Keratinocyte (primary cell): ENCODE data around the gene FZD1. TPM values are rescaled to one million over a fixed set of nuclear protein-coding genes. Genes with fewer than 3 reads are reported as not detected.

Experiments
- DNase-seq: peaks from one replicate; pipeline ENCODE4 v3.0.0-alpha.2; 2011; ENCODE audit warnings: low read depth, missing footprints, low spot score
- FAIRE-seq: peaks from 2 replicates; lab custom pipeline; 2011; peaks lifted over from hg19 to GRCh38; lab: Jason Lieb, UNC
- H2AFZ ChIP-seq: 2 replicates; pipeline ENCODE4 v1.6.0; 2012; ENCODE audit warnings: low read length, control low read depth, inconsistent platforms; ENCODE audit not compliant: control insufficient read depth
- H3K27ac ChIP-seq: 2 replicates; pipeline ENCODE4 v1.5.1; 2011; ENCODE audit warnings: low read length; ENCODE audit not compliant: control insufficient read depth, insufficient read depth
- H3K27me3 ChIP-seq: 3 replicates; pipeline ENCODE4 v1.6.0; 2011; ENCODE audit warnings: low read length; ENCODE audit not compliant: control insufficient read depth, insufficient read depth; ENCODE audit errors: extremely low read depth
- H3K36me3 ChIP-seq, 2 experiments: 2 replicates in 1 of 2; 3 replicates in 1 of 2; pipeline ENCODE4 v1.5.1; 2011; ENCODE audit warnings: low read length in 2 of 2, mild to moderate bottlenecking in 1 of 2; ENCODE audit not compliant: control insufficient read depth in 2 of 2, insufficient read depth in 2 of 2; ENCODE audit errors: extremely low read depth in 1 of 2
- H3K4me1 ChIP-seq: 3 replicates; pipeline ENCODE4 v1.5.1; 2011; ENCODE audit warnings: low read length; ENCODE audit not compliant: control insufficient read depth, insufficient read depth; ENCODE audit errors: extremely low read depth
- H3K4me2 ChIP-seq: 3 replicates; pipeline ENCODE4 v1.6.0; 2011; ENCODE audit warnings: low read depth, low read length; ENCODE audit not compliant: control insufficient read depth, insufficient read depth; ENCODE audit errors: extremely low read depth
- H3K4me3 ChIP-seq, 3 experiments: fragments of 200-600 bp in 1 of 3; sonication (generic) in 1 of 3; 2 replicates in 2 of 3; 3 replicates in 1 of 3; pipeline ENCODE4 v1.5.1; 2011 to 2016; ENCODE audit warnings: low read length in 3 of 3, mild to moderate bottlenecking in 3 of 3, control low read depth in 2 of 3, inconsistent platforms in 1 of 3, low read depth in 1 of 3, mixed read lengths in 1 of 3, mixed run types in 1 of 3, moderate library complexity in 1 of 3; ENCODE audit not compliant: control insufficient read depth in 2 of 3, insufficient read depth in 2 of 3; ENCODE audit errors: extremely low read depth in 1 of 3
- H3K79me2 ChIP-seq: 2 replicates; pipeline ENCODE4 v1.6.0; 2012; ENCODE audit warnings: low read length; ENCODE audit not compliant: control insufficient read depth, insufficient read depth
- H3K9ac ChIP-seq: 3 replicates; pipeline ENCODE4 v1.6.0; 2011; ENCODE audit warnings: low read length; ENCODE audit not compliant: control insufficient read depth, insufficient read depth; ENCODE audit errors: extremely low read depth
- H3K9me1 ChIP-seq: 3 replicates; pipeline ENCODE4 v1.6.0; 2011; ENCODE audit warnings: low read length; ENCODE audit not compliant: control insufficient read depth, insufficient read depth; ENCODE audit errors: extremely low read depth
- H3K9me3 ChIP-seq: 2 replicates; pipeline ENCODE4 v1.5.1; 2012; ENCODE audit warnings: low read depth, low read length; ENCODE audit not compliant: control insufficient read depth
- H4K20me1 ChIP-seq: 3 replicates; pipeline ENCODE4 v1.6.0; 2011; ENCODE audit warnings: low read length; ENCODE audit not compliant: control insufficient read depth, insufficient read depth; ENCODE audit errors: extremely low read depth
- CTCF ChIP-seq, 3 experiments: IDR thresholded peaks in 1 of 3; conservative IDR thresholded peaks in 1 of 3; optimal IDR thresholded peaks in 1 of 3; 2 replicates in 2 of 3; 3 replicates in 1 of 3; pipeline versions ENCODE3 to v1.5.1; 2011; ENCODE audit warnings: low read length in 3 of 3, mild to moderate bottlenecking in 3 of 3, moderate library complexity in 2 of 3, control low read depth in 1 of 3, inconsistent platforms in 1 of 3; ENCODE audit not compliant: insufficient read depth in 2 of 3; ENCODE audit errors: extremely low read depth in 1 of 3
- EZH2 ChIP-seq: IDR thresholded peaks from one replicate; pipeline ENCODE4 v1.6.1; 2012; ENCODE audit warnings: inconsistent platforms, mild to moderate bottlenecking, low read length, moderate library complexity
- dilution Hi-C: fragments of 300-500 bp; cut with MboI; formaldehyde crosslinking; loops from one replicate; pipeline ENCODE4 v1.7.0; 2020; ENCODE audit warnings: low sequenced_read_pairs; ENCODE audit not compliant: extremely low pct_ligation_motif_present
- polyA plus RNA-seq, 5 experiments: library from polyadenylated mRNA; depleted of rRNA in 3 of 5; stranded (reverse) in 3 of 5; stranded (forward) in 1 of 5; unstranded in 1 of 5; fragments of >200 nt; gene quantifications; 1 replicate in 1 of 5; 2 replicates in 3 of 5; 3 replicates in 1 of 5; pipeline versions ENCODE4 v1.2.1 to v1.2.3, GENCODE V29; 2011 to 2012; ENCODE audit warnings: missing spikeins in 2 of 5, low read depth in 1 of 5, low replicate concordance in 1 of 5

Gene FZD1
- polyA plus RNA-seq, 1 donor (not counting 4 experiments of a cell fraction or from before 2014, with no cell fraction given) = 1.3 TPM

- H3K9me3 ChIP-seq = no peaks in the 10 kb centered on the region
- no peak overlapping the region for H2AFZ ChIP-seq
- no peaks in the 10 kb centered on the region for H3K79me2 ChIP-seq
- dilution Hi-C loops = no loop called here
- no peak overlapping the region for H3K4me2 ChIP-seq
- no peaks in the 10 kb centered on the region for H3K4me1 ChIP-seq
- TF ChIP-seq EZH2 = no peak
- no peak for TF ChIP-seq CTCF (optimal IDR thresholded peaks at IDR 0.05 in 1 of 3, IDR thresholded peaks at IDR 0.05 in 1 of 3, conservative IDR thresholded peaks at IDR 0.05 in 1 of 3; ENCODE audit: extremely low read depth in 1 of 3, insufficient read depth in 2 of 3, low read length in 3 of 3)
- H3K27me3 ChIP-seq = no peaks in the 10 kb centered on the region
- no peak overlapping the region for H3K27ac ChIP-seq
- no peak overlapping the region for H3K9ac ChIP-seq
- H4K20me1 ChIP-seq = no peaks in the 10 kb centered on the region
- no peaks in the 10 kb centered on the region for H3K9me1 ChIP-seq
- FAIRE-seq (no peak), DNase-seq (no peak)
- H3K4me3 ChIP-seq = no peak overlapping the region
- no peaks in the 10 kb centered on the region for H3K36me3 ChIP-seq
These were observed 30.5 kb downstream of the FZD1 start for GRCh38 chr7:91294639-91295220.

GRCh38 chr7:91295576-91295975, 31.3 kb downstream of the FZD1 start:
- FAIRE-seq (no peak), DNase-seq (no peak)
- dilution Hi-C loops = no loop called here
- H3K4me3 ChIP-seq = no peak overlapping the region
- H3K4me2 ChIP-seq = no peak overlapping the region
- no peak overlapping the region for H3K27ac ChIP-seq
- TF ChIP-seq EZH2 (no peak), CTCF (optimal IDR thresholded peaks at IDR 0.05 in 1 of 3, IDR thresholded peaks at IDR 0.05 in 1 of 3, conservative IDR thresholded peaks at IDR 0.05 in 1 of 3; ENCODE audit: extremely low read depth in 1 of 3, insufficient read depth in 2 of 3, low read length in 3 of 3) (no peak)
- no peaks in the 10 kb centered on the region for H3K4me1 ChIP-seq
- H3K27me3 ChIP-seq = no peaks in the 10 kb centered on the region
- H3K9me1 ChIP-seq = no peaks in the 10 kb centered on the region
- no peaks in the 10 kb centered on the region for H4K20me1 ChIP-seq
- no peaks in the 10 kb centered on the region for H3K79me2 ChIP-seq
- H3K36me3 ChIP-seq = no peaks in the 10 kb centered on the region
- H2AFZ ChIP-seq = no peak overlapping the region
- H3K9me3 ChIP-seq = no peaks in the 10 kb centered on the region
- H3K9ac ChIP-seq = no peak overlapping the region
